Adrenal gland (tissue), 19 donors: ENCODE results near the gene SLC15A1. TPM values are rescaled to one million over a fixed set of nuclear protein-coding genes. Genes with fewer than 3 reads are reported as not detected.

ENCODE experiments used
- DNase-seq, 7 donors: peaks; one replicate each; pipeline ENCODE4 v3.0.0-alpha.2; 2019 to 2020
- H3K27ac ChIP-seq, 5 donors: fragments of 200-600 bp; sonication (generic) in 4 of 5; 1 replicate in 3 of 5; 2 replicates in 2 of 5; pipeline versions ENCODE4 v1.5.1 to v1.8.0; 2016 to 2020; ENCODE audit warnings: mild to moderate bottlenecking in 1 of 5
- H3K27me3 ChIP-seq: fragments of 200-600 bp; 2 replicates; pipeline ENCODE4 v1.8.0; 2021
- H3K36me3 ChIP-seq, 2 donors: fragments of 200-600 bp; replicated peaks in 1 of 2; 1 replicate in 1 of 2; 2 replicates in 1 of 2; pipeline versions ENCODE4 v1.5.1 to v1.8.0; 2018 to 2022
- H3K4me1 ChIP-seq, 2 donors: fragments of 200-600 bp; replicated peaks in 1 of 2; 1 replicate in 1 of 2; 2 replicates in 1 of 2; pipeline versions ENCODE4 v1.5.1 to v1.8.0; 2018 to 2021
- H3K4me3 ChIP-seq, 4 donors: fragments of 200-600 bp; sonication (generic) in 3 of 4; one replicate each; pipeline ENCODE4 v1.5.1; 2016 to 2018
- H3K9me3 ChIP-seq, 3 donors: fragments of 200-600 bp; sonication (generic) in 1 of 3; replicated peaks in 1 of 3; 1 replicate in 2 of 3; 2 replicates in 1 of 3; pipeline versions ENCODE4 v1.5.1 to v1.8.0; 2016 to 2021
- POLR2A ChIP-seq, 2 donors: fragments of 450-650 bp; IDR thresholded peaks; one replicate each; pipeline ENCODE4 v1.6.1; 2017; ENCODE audit warnings: antibody characterized with exemption in 2 of 2, mild to moderate bottlenecking in 2 of 2, moderate library complexity in 1 of 2
- WGBS, 4 donors: extraction: QIAGEN DNeasy Blood & Tissue Kit in 2 of 4; methylation state at CpG; one replicate each; pipeline versions ENCODE4 v1.1.5 to v1.1.7; 2013 to 2017; 5-methylcytosine and 5-hydroxymethylcytosine counted together
- intact Hi-C, 2 donors: fragments of 100-400 bp; cut with DNase I; formaldehyde crosslinking; loops; one replicate each; pipeline versions ENCODE4 v1.14.1 to v1.15.0; 2022 to 2023
- long read RNA-seq, 10 donors: library from polyadenylated mRNA in 3 of 10; unstranded in 2 of 10; stranded (forward) in 1 of 10; transcript quantifications; one replicate each; pipeline ENCODE4 v2.0.0 and lab custom pipeline, GENCODE V29; 2021 to 2026
- polyA plus RNA-seq, 3 donors: library from polyadenylated mRNA; stranded (reverse); fragments of 200-250 nt in 2 of 3; fragments of 350-450 nt in 1 of 3; fragmentation: Illumina TruSeq in 1 of 3; extraction: RNeasy Lipid Tissue Mini Kit (QIAGEN cat#74804) in 1 of 3; gene quantifications; one replicate each; pipeline ENCODE4 v1.2.3, GENCODE V29; 2013 to 2014
- total RNA-seq, 9 donors: library from RNA; depleted of rRNA in 4 of 9; stranded (reverse); fragments of >200 nt in 4 of 9; fragments of 120-200 nt in 1 of 9; fragmentation: NEBNext Ultra II Directional in 1 of 9; extraction: Animal tissue kit (Norgen Biotek cat#: 25700) in 1 of 9; gene quantifications; one replicate each; pipeline versions ENCODE4 v1.1.0 to v1.2.4, GENCODE V29; 2013 to 2023
- TF ChIP-seq, protein P1 (sequence below), 6 experiments: fragments of 450-650 bp in 4 of 6; fragments of 200-600 bp in 2 of 6; sonication (generic) in 1 of 6; IDR thresholded peaks; 1 replicate in 5 of 6; 2 replicates in 1 of 6; pipeline versions ENCODE4 v1.5.1 to v1.8.0; 2016 to 2021; ENCODE audit warnings: antibody characterized with exemption in 6 of 6, mild to moderate bottlenecking in 2 of 6, moderate library complexity in 1 of 6
- donor health status: healthy with polysubstance abuse.
- donor health status: Bipolar disorder and iron deficiency.
- donor health status: DM: yes; HTN: yes; CAD: no.
- donor health status: DM: no; HTN: no; CAD: no.
- donor health status: DM: no; HTN: no; CAD: no.
- donor health status: DM: yes; HTN: yes; CAD: no.

Gene SLC15A1, protein sequence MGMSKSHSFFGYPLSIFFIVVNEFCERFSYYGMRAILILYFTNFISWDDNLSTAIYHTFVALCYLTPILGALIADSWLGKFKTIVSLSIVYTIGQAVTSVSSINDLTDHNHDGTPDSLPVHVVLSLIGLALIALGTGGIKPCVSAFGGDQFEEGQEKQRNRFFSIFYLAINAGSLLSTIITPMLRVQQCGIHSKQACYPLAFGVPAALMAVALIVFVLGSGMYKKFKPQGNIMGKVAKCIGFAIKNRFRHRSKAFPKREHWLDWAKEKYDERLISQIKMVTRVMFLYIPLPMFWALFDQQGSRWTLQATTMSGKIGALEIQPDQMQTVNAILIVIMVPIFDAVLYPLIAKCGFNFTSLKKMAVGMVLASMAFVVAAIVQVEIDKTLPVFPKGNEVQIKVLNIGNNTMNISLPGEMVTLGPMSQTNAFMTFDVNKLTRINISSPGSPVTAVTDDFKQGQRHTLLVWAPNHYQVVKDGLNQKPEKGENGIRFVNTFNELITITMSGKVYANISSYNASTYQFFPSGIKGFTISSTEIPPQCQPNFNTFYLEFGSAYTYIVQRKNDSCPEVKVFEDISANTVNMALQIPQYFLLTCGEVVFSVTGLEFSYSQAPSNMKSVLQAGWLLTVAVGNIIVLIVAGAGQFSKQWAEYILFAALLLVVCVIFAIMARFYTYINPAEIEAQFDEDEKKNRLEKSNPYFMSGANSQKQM
- total RNA-seq (under 1 TPM in 3 of 9 donors, not detected in 6; 0.06 to 0.08 (median 0.07) TPM), polyA plus RNA-seq (under 1 TPM in 1 of 3 donors, not detected in 2; 0.17 TPM)
- long read RNA-seq, donor 1, result 0 reads
- long read RNA-seq, donor 2, result 0 reads
- long read RNA-seq, donor 3, result 0 reads
- long read RNA-seq, donor 4, result 0 reads
- long read RNA-seq, donor 5, result 0 reads
- long read RNA-seq, donor 6, result 0 reads
- long read RNA-seq, donor 7, result 0 reads
- long read RNA-seq, donor 8, result 0 reads
- long read RNA-seq, donor 9, result 0 reads
- long read RNA-seq, donor 10, result 0 reads

DNA sequence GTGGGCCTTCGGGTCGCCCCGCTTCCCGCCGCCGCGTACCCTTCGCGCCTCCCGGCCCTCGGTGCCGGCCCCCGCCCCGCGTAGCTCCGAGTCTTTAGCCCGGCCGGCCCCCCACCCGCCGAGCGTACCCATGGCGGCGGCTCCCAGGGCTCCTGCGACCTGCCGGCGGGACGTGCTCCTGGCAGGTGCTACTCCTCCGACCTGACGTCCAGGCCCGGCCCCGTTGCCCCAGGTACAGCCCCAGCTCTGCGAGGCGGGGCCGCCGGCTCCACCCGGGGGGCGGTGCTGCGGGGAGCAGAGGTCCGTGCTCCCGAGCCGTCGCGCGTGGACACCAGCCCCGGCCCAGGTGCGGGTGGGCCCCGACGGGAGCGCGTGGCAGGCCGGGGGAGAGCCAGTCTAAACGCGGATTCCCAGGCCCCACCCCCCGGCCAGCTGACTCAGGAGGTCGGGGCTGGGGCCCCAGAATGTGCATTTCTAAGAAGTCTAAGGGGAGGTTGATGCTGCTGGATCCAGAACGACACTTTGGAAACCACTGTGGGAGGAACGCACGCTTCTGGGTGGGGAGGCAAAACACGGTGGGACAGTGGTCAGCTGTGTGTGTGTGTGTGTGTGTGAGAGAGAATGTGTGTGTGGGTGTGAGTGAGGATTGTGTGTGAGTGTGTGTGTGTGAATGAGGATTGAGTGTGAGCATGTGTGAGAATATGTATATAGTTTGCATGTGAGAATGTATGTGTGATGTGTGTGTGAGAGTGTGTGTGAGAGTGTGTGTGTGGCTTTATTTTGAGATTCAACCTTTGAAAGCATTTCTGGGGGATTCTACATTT, at the start of gene SLC15A1:
SLC15A1 (minus strand) TSS at position 206 of the 824 bp plus-strand sequence; CDS start at position 132, 74 bp downstream.
- H3K27me3 ChIP-seq, result peaks cover 24% of the 10 kb centered on the region
- H3K4me3 ChIP-seq, result peak within 1 kb of the TSS in 2 of 4 donors; percentile 19 to 50
- peaks cover 8 to 10% of the 10 kb centered on the region in 2 donors for H3K4me1 ChIP-seq
- no peaks in the 10 kb centered on the region for H3K9me3 ChIP-seq
- H3K36me3 ChIP-seq, result no peaks in the 10 kb centered on the region
- H3K27ac ChIP-seq, result no peak within 1 kb of the TSS
- intact Hi-C loops, result no loop called here
- no peak for DNase-seq
- 8 to 53% (median 15%) methylated on average over 4 to 59 of the region's 59 CpGs for WGBS, 4 donors
- TF ChIP-seq, protein P1, sequence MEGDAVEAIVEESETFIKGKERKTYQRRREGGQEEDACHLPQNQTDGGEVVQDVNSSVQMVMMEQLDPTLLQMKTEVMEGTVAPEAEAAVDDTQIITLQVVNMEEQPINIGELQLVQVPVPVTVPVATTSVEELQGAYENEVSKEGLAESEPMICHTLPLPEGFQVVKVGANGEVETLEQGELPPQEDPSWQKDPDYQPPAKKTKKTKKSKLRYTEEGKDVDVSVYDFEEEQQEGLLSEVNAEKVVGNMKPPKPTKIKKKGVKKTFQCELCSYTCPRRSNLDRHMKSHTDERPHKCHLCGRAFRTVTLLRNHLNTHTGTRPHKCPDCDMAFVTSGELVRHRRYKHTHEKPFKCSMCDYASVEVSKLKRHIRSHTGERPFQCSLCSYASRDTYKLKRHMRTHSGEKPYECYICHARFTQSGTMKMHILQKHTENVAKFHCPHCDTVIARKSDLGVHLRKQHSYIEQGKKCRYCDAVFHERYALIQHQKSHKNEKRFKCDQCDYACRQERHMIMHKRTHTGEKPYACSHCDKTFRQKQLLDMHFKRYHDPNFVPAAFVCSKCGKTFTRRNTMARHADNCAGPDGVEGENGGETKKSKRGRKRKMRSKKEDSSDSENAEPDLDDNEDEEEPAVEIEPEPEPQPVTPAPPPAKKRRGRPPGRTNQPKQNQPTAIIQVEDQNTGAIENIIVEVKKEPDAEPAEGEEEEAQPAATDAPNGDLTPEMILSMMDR (IDR thresholded peaks at IDR 0.05), result no peak
- TF ChIP-seq POLR2A (IDR thresholded peaks at IDR 0.05), result no peak

GRCh38 chr13:98801626-98802418, 49.4 kb upstream of the SLC15A1 start:
- 81 to 88% (median 87%) methylated on average over 10 of the region's 10 CpGs for WGBS, 4 donors
- TF ChIP-seq, protein P1 (IDR thresholded peaks at IDR 0.05), result no peak
- TF ChIP-seq POLR2A (IDR thresholded peaks at IDR 0.05), result no peak
- DNase-seq, result peak in 1 of 7 donors; percentile 45
- intact Hi-C loops, result no loop called here
- H3K4me1 ChIP-seq, result no peaks in the 10 kb centered on the region
- no peaks in the 10 kb centered on the region for H3K9me3 ChIP-seq
- no peak overlapping the region for H3K4me3 ChIP-seq
- H3K27me3 ChIP-seq, result no peaks in the 10 kb centered on the region
- H3K36me3 ChIP-seq, result no peaks in the 10 kb centered on the region
- H3K27ac ChIP-seq, result no peak overlapping the region

DNA sequence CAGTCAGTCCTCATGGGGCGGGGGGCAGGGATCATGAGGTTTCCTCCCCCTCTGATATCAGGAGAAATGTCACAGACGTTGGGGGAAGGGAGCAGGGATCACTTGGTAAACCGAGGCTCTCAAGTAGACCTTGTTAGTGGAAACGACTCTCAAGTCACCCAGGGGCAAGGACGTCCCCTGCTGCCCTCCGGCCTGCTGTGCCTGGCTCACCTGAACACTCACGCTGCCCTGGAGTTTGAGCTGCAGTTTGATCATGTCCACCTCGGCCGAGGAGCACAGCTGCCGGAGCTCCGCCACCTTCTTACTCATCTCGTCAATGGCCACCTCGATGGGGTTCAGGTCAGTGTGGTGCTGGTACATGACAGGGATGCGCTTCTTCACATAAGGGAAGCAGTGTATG, 47.6 kb upstream of the SLC15A1 start:
- no peaks in the 10 kb centered on the region for H3K9me3 ChIP-seq
- no peak overlapping the region for H3K27ac ChIP-seq
- intact Hi-C loops, result no loop called here
- DNase-seq, result peak in 1 of 7 donors; percentile 30
- 84 to 92% (median 91%) methylated on average over 14 of the region's 14 CpGs for WGBS, 4 donors
- H3K27me3 ChIP-seq, result no peaks in the 10 kb centered on the region
- no peaks in the 10 kb centered on the region for H3K4me1 ChIP-seq
- no peaks in the 10 kb centered on the region for H3K36me3 ChIP-seq
- no peak overlapping the region for H3K4me3 ChIP-seq
- TF ChIP-seq POLR2A (IDR thresholded peaks at IDR 0.05), result no peak
- TF ChIP-seq, protein P1 (IDR thresholded peaks at IDR 0.05), result no peak
